UCSD-AML1 (cell line): ENCODE data around the gene MYBPH.

ENCODE experiments used
- DNase-seq: peaks from one replicate; lab custom pipeline; 2025; ENCODE audit not compliant: unreplicated experiment; lab: John Stamatoyannopoulos, UW

Gene MYBPH

GRCh38 chr1:203167026-203167912 lies 8.4 kb downstream of the MYBPH start:
- DNase-seq: no peak

GRCh38 chr1:203166192-203166940 lies 9.3 kb downstream of the MYBPH start:
- DNase-seq: no peak

GRCh38 chr1:203165800-203166161 lies 9.8 kb downstream of the MYBPH start:
- no peak for DNase-seq

DNA sequence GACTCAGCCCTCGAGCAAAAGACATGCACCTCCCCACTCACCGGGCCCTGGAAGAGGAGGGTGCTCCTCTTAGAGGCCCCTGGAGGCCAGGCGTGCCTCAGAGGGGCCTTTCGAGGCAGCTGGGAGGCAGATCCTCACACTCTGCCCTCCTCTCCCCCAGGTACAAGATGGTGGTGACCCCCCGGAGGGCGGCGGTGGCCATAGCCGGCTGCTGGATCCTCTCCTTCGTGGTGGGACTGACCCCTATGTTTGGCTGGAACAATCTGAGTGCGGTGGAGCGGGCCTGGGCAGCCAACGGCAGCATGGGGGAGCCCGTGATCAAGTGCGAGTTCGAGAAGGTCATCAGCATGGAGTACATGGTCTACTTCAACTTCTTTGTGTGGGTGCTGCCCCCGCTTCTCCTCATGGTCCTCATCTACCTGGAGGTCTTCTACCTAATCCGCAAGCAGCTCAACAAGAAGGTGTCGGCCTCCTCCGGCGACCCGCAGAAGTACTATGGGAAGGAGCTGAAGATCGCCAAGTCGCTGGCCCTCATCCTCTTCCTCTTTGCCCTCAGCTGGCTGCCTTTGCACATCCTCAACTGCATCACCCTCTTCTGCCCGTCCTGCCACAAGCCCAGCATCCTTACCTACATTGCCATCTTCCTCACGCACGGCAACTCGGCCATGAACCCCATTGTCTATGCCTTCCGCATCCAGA lies 10.4 kb downstream of the MYBPH start:
- no peak for DNase-seq

DNA sequence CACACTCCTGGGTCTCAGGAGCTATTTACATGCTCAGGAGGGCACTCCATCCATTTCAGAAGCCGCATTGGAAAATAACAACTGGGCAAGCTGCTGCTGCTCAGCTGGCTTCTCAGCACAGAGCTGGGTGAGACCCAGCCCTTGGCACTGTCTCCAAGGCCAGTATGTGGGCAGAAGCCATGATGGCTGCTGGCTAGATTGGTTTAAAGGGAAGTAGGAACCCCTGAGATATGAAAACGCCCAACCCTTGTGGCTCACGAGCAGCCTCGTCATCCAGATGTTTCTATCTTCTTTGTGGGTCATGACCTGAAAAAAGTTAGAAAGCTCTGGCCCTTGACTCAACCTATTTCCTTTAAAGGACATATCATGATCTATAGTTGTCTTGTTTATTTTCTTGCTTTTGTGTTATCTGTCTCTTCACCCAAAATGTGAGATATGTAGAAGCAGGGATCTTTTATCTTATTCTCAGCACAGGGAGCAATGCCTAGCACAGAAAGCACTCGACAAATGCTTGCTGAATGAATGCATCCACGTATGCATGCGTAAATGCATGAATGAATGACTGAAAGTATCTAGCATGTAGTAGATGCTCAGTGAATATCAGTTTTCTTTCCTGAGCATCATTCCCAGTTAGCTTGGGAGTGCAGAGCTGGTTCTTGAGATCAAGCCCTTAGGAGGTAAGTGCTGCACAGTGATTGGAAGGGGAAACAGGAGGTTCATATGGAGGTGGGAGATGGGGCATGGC lies 11.6 kb downstream of the MYBPH start:
- no peak for DNase-seq

DNA sequence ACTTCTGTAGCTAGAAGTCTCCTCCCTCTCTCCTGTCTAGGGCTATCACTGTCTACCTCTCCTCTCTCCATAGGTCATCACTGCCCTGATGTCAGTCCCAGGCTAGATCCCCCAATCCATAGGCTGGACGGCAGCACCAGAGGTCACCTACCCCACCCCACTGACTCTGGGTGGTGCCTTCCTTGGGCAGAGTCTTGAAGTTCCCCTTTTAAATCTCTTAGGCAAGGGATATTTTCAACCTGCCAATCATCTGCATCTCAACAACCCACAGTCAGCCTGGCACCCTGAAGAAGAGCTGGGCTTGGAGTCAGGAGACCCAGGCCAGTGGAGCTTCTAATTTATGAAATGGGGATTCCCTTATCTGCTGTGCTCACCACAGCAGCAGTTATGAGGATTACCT lies 13.2 kb downstream of the MYBPH start:
- DNase-seq: no peak

GRCh38 chr1:203161703-203162102 lies 13.9 kb downstream of the MYBPH start:
- no peak for DNase-seq

DNA sequence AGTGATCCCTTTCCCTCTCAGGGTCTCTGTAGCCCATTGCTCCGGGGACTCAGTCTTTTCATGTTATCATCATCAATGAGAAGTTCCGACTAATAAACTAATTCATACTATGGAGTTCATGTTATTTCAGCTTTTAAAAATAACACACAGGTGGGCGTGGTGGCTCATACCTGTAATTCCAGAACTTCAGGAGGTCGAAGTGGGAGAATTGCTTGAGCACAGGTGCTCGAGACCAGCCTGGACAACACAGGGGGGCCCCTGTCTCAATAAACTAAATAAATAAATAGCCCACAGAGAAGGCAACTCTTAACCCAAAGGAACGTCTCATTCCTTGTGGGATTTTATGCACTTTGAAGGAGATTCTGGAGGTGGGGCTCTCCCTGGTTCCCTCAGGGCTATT lies 14.5 kb downstream of the MYBPH start:
- no peak for DNase-seq

DNA sequence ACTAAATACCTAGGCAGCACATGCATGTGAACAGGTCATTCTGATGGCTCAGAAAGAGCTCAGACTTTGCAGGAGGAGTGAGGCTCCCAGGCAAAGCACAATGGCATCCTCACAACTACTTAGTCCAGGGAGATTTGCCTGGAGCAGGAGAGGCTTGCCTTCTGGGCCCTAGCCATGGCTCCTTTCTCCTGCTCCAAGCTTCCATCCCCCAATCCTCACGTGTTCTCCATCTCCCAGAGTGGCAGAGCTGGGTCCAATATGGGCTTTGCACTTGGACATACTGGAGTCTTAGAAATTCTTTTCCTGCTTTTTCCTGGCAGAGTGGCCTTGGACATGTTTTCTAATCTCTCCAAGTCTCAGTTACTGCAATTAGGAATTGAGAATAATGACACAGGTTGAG lies 15.8 kb downstream of the MYBPH start:
- no peak for DNase-seq

GRCh38 chr1:203158960-203159665 lies 16.5 kb downstream of the MYBPH start:
- no peak for DNase-seq

GRCh38 chr1:203158423-203158822 lies 17.2 kb downstream of the MYBPH start:
- no peak for DNase-seq

DNA sequence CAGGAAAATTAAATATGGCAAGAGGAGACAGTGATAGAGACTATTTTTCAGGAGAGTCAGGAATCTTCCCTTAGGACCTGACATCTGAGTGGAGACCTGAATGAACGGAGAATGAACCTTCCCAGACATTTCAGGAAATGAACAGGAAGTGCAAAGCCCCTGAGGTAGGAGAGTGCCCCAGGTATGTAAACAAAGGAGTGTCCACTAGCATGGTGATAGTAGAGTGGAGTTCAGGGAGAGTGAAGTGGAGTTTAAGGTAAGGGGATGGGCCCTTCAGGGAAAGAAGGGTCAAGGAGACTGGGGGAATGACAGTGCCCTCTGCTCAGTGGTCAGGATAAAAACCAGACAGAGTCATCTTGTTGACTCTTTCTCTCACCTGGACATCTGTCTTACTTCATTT lies 19.3 kb downstream of the MYBPH start:
- no peak for DNase-seq

DNA sequence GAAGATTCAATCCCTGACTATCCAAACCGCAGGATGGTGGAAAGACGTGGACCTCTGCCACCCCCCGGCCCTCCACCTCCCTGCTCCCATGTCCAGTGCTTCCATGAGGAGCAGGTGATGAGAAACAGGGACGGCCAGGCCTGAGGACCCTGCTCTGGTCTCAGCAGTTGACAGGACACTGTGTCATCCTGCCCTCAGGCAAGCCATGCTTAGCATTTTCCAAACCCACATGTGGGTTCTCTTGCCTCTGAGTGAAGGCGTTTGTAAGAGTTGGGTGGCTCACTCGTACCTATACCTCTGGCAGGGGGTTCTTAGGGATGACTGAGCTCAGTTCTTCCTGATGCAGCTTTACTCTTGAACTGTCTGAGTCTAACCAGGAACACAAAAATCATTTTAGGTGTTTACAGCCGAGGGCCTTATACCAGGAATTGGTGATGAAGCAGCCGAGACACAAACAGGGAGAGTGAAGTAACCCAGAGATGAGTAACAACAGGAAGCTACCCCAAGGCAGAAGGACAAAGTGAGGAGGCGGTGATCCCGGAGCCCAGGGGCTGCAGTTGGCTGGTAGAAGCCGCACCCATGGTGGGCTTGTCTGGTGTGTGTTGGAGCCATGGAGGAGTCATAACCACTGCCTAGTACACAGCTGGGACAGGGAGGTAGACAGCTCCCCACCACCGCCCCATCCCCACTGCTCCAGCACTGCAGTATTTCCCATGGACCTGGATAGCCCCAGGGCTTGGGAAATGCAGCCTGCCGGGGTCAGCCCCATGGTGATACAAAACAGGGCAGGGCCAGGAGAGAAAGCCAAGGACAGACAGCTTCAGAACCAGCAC lies 21.4 kb downstream of the MYBPH start:
- DNase-seq: no peak

GRCh38 chr1:203153051-203153988 lies 22.3 kb downstream of the MYBPH start:
- DNase-seq: no peak

GRCh38 chr1:203152158-203153034 lies 23.2 kb downstream of the MYBPH start:
- DNase-seq: no peak

GRCh38 chr1:203151362-203152157 lies 24.1 kb downstream of the MYBPH start:
- DNase-seq: no peak
